HG03139 (cell line): ENCODE data around the gene NFATC1.

Source experiments
- ATAC-seq: cut with Tn5 transposase; IDR thresholded peaks from one replicate; pipeline ENCODE4 v1.9.1; 2021; ENCODE audit not compliant: unreplicated experiment

Gene NFATC1

DNA sequence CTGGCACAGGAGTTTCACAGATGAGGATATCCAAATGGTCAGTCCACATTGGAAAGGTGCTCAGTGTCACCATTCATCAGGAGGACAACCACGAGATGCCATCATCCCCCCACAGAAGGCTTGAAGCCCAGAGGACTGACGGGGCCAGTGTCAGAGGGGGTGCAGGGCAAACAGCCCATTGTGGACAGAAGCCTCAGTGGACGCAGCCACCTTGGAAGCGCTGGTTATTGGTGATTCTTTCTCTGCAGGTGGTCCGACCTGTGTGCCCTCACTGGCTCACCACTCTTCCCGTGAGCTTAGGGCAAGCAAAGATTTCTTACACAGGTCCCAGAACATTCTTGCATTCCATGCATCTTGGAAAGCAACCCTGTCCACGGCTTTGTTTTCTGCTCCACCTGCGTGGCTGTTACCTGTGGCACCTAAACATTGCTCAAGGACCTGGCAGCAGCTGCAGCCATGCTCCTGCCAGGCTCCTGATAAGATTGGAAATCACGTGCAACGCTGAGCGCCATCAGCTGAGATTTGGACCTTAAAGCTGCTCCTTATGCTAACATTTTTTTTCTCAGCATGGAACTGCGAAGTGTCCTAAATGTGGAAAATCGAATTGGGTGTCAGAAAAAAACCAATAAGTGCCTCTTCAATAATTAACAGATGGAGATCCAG is 172.9 kb downstream of the NFATC1 start:
- ATAC-seq: no peak

GRCh38 chr18:79569720-79570119 is 174.0 kb downstream of the NFATC1 start:
- no peak for ATAC-seq

DNA sequence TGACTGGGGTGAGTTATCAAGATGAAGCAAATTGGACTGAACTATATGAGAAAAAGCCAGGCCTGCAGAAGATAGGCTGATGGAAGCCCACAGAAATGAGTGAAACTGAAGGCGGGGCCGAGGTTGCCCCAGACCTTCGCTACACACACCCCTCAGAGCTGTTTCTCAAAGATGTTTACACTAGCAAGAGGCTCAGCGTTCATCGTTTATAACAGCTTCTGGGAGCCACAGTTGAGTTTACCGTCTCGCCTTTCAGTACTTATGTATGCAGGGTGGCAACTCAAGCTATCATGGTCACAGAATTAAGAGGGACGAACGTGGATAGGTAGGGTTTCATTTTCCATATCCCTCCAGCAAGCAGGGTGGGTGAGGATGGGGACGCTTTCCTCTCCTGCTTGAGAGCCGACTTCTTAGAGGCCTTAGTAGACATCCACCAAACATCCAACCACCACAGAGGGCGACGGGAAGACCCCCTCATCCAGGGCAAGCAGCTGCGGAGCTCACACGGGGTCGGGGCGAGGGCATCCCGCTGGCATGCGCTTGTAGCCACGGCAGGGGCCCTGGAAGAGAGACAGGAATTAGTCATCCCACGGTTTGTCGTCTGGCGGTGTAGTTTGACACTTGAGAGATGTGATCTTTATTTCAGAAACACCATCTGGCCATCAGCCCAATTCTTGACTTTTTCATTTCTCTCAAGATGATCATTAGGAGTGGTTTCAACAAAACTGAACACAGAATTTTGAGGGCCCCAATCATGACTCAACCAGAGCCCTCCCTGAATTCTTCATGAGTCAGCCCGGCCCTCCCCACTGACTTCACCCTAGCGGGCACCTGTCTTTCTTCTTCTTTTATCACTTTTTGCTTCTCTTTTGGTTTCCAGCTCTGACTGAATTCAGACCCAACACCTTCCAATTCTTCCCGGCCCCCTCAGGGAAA is 174.8 kb downstream of the NFATC1 start:
- ATAC-seq: no peak

- no peak for ATAC-seq
These were observed 175.7 kb downstream of the NFATC1 start for GRCh38 chr18:79571211-79572092.

GRCh38 chr18:79572093-79572780 is 176.5 kb downstream of the NFATC1 start:
- ATAC-seq: no peak

DNA sequence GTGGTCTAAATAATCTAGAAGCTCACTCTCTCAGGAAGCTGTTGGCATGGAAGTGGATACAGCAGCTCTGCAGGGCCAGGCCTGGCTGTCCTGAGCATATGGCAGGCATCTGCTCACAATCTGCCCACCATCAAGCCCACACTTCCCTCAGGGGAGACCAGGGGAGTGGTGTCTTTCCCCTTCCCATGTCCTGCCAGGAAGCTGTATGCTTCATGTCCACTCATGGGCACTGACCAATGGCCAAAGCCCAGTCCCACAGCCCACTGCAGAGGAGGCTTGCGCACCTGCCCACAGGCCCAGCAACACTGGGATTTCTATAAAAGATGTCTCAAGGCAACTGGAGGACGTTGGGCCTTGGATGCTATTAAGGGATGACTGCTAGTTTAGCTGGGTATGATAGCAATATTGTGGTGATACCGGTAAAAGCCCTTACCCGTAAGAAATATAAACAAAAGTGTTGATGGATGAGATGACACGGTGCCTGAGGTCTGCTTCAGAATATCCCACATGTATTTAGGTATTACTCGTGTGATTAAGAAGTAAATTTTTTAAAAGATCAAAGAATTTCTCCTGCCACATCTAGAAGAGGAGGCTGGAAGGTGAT is 177.2 kb downstream of the NFATC1 start:
- no peak for ATAC-seq

DNA sequence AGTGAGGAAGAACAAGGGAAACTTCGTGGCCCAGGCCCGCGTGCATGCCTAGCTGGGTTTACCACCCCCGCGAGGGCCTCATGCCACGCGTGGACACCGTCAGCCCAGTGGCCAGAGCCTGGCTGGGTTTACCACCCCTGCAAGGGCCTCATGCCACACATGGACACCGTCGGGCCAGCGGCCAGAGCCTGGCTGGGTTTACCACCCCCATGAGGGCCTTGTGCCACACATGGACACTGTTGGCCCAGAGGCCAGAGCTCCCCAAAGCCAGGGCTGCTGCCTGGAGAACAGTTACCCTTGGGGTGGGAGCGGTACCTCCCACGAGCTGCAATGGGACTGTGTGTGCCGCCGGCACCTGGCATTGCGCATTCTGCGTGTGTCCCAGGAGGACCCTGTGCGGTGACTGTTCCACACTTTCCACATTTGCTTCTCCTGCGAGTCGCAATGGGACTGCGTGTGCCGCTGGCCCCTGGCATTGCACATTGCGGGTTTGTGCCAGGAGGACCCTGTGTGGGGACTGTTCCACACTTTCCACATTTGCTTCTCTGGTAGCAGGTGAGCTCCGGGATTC is 178.3 kb downstream of the NFATC1 start:
- no peak for ATAC-seq

GRCh38 chr18:79574938-79575525 is 179.3 kb downstream of the NFATC1 start:
- no peak for ATAC-seq

GRCh38 chr18:79575891-79576685 is 180.4 kb downstream of the NFATC1 start:
- no peak for ATAC-seq

GRCh38 chr18:79576686-79577351 is 181.1 kb downstream of the NFATC1 start:
- no peak for ATAC-seq

- no peak for ATAC-seq
These were observed 182.0 kb downstream of the NFATC1 start for GRCh38 chr18:79577451-79578395.

DNA sequence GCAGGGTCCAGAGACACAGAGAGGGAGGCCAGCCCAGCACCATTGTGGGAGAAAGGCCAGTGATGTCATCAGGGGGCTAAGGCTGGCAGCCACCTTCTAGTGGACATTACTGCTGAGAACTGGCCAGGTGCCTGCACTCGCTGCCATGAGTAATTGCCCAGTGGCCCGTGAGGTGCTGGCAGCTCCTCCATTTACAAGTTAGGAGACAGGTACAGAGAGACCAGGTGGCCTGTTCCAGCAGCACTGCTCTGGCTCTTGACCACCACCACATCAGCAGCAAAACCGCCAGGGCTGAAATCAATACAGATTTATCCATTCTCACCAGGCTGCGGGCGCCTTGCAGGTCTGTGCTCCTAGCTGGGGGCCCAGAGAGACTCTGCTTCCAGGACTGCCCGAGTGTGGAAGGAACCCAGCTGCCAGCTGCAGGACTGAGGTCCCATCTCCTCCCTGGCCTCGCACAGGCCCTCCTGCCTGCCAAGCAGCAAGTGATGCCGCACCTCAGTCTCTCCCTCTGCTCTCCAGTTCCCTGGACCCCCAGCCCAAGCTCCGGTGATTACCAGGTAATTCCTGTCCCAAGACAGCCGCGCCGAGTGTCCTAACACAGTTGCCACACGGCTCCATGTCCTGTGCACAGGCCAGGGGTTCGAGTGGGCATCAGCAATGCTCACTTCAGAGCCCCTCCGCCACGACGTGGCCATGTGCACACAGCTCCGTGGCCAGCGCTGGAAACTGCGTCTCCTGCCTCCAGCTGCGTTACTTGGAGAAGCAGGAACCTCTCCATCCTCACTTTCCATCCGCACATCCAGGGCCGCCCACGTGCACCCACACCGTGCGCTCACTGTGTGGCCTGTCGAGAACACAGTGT is 182.9 kb downstream of the NFATC1 start:
- ATAC-seq: no peak
